Fibroblast of the conjunctiva (primary cell): ENCODE measurements around the gene IFNA7.
"Not testable (repeated sequence)": the region's sequence is repeated elsewhere in the genome, so short reads cannot be mapped to it uniquely, and the experiment has no call there.

ENCODE experiments used
- DNase-seq: peaks from one replicate; pipeline ENCODE4 v3.0.0-alpha.2; 2010; ENCODE audit warnings: low read depth

The IFNA7 gene

DNA sequence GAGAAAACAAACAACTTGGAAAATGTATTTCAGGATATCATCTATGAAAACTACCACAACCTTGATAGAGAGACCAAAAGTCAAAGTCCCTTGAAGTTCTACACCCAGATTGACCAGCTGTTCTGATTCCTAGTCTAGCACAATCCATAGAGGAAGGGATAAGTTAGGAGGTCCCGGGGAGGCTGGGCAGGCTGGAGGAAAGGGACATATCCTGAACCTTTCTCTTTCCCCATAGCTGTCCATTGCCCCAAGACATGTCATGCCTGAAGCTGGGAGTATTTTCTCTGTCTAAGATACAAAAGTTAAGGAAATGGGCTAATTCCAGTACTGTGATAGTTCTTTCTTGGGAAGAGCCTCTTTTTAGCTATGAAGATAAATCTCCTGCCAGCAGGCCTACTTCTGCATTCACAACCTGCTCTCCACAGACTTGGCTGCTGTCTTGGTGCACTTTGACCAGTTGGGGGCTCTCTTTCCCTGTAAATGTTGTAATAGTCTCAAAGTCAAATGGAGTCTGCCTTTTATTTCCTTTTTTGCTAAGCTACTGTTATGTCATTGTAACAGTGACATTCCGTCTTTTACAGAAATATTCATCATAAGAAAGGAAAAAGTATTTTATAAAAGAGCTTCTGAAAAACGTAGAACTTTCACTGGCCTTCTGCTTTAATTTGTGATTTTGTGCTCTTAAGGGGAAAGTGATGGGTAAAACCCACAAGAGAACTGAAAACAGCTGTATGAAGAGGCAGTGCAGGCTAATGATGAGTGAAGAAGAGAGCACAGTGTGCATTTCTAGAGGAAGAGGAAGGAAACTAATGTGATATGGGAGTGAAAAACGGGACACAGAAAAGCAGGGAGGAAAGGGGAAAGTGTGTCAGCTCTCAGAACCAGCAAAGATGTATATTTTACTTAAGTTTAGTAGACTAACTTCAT lies 18.9 kb downstream of the IFNA7 start:
- DNase-seq = not testable (repeated sequence)

DNA sequence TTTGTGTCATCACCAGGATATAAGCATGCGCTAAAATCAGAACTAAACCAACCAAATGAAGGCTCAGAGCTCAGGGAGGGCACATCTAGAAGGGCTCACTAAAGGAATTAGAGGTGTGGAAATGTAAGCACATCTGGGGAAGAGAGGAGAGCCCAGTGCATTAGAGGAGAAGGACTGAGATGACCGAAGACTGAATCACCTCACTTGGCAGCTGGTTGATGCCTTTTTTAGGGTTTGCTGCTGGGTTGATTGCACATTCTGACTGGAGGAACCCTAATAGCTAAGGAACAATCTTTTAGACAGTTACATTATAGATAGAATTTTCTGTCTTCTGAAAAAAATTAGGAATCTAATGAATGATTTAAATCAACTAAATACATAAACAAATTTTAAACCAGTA lies 27.3 kb downstream of the IFNA7 start:
- DNase-seq = no peak

DNA sequence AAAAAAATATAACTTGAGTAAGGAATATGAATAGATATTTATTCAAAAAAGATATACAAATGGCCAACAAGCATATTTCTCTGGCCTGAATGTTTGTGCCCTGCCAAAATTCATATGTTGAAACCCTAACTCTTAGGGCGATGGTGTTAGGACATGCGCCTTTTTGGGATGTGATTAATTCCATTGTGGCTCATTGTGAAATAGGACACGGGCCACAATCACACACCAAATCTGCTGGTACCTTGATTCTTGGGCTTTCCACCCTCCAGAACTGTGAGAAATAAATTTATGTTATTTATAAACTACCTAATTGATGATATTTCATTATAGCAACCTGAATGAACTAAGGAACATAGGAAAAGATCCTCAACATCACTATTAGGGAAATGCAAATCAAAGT lies 29.8 kb downstream of the IFNA7 start:
- DNase-seq = no peak

DNA sequence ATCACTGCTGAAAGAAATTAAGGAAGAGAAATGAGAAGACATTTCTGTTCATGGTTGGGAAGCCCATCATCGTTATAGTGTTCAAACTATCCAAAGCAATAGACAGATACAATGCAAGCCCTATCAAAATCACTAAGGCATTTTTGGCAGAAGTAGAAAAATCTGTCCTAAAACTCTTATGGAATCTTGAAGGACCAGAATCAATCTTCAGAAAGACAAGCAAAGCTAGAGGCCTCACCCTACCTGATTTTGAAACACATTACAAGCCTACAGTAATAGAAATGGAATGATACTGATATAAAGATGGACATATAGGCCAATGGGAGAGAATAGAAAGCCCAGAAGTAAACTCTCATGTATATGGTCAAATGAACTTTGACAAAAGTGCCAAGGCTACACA lies 30.7 kb downstream of the IFNA7 start:
- no peak for DNase-seq

DNA sequence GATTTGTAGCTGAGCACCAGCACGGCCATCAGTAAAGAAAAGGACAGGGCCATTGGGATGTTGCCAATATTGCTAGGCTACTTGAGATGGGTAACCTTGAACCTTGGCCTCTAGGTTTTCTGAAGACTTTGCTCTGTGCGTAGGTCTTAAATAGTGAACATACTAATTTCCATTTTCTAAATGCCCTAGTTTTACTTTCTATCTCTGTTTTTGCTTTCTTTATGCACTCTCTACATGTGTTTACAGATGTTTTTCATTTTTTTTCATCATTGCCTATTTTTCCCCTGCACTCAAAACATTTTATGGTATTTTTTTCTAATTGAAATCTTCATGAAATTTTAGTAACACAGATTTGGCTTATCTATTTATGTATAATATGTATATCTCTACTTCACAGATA lies 35.4 kb downstream of the IFNA7 start, which contains the start of gene IFNA21:
IFNA21 (minus strand) TSS at position 101 of the 400 bp plus-strand sequence; CDS start at position 53, 48 bp downstream.
- DNase-seq = not testable (repeated sequence)

DNA sequence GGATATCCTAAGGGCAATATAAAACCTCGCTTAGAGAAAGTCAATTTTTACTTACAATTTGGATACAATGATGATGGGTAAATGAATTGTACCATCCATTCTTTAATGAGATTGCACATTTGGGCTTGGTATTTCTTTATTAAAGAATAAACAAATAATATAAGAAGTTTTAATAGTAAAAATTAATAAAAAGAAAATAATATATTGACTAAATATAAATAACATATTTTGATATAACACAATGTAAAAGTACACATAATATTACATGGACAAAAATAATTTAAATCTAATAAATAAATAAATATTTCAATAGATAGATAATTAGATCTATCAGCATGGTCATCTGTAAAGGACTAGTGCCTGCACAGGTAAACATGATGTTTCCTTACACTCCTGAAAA lies 36.5 kb downstream of the IFNA7 start:
- DNase-seq = no peak

DNA sequence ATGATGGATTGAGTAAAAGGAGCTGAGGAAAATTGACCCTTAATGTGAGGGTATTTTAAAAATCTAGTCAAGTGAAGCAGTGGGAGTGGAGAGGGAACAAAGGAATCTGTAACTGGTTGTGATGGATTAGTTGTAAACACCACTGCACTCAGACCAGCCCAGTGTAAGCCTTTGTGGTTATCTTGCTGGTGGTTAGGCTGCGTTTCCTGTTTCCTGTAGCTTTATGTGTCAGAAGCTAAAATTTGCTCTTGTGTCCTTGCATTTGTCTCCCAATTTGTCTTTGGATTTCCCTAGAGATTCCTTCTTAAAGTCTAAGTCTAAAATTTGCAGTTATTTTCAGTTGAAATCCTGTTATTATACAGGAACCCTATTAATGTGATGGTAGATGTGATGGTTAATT lies 41.8 kb downstream of the IFNA7 start:
- DNase-seq = no peak

DNA sequence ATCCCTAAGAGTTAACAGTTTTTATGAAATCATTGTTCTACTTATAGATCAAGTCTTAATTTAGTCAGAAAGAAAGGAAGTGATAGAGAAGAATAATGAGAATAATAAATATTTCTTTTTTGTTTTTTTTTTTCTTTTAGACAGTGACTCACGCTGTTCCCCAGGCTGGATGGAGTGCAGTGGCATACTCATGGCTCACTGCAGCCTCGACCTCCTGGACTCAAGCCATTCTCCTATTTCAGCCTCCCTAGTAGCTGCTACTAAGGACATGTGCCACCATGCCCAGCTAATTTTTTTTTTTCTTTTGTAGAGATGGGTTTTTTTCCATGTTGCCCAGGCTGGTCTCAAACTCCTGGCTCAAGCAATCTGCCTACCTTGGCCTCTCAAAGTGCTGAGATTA lies 46.5 kb downstream of the IFNA7 start:
- no peak for DNase-seq

DNA sequence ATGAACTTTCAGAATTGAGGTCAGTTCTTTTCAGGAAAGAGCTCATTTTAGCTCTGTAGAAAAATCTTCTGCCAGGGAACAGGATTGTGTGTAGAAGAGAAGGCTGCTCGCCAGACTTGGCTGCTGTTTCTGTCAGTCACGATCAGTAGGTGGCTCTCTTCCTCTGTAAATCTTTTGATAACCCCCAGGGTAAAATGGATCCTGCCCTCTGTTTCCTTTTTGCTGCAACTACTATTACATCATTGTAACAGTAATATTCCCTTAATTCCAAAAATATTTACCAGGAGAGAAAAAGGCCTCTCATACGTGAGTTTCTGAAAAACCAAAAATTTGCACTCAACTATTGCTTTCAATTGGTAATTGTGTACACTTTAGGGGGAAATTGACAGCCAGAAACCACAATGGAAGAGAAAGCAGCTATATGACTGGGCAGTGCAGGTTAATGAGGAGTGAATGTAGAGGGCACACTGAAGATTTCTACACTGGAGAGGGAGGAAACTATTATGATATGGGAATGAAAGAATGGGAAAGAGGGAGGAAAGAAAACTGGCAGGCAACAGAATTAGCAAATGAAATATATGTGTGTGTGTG lies 47.9 kb downstream of the IFNA7 start:
- DNase-seq = no peak

DNA sequence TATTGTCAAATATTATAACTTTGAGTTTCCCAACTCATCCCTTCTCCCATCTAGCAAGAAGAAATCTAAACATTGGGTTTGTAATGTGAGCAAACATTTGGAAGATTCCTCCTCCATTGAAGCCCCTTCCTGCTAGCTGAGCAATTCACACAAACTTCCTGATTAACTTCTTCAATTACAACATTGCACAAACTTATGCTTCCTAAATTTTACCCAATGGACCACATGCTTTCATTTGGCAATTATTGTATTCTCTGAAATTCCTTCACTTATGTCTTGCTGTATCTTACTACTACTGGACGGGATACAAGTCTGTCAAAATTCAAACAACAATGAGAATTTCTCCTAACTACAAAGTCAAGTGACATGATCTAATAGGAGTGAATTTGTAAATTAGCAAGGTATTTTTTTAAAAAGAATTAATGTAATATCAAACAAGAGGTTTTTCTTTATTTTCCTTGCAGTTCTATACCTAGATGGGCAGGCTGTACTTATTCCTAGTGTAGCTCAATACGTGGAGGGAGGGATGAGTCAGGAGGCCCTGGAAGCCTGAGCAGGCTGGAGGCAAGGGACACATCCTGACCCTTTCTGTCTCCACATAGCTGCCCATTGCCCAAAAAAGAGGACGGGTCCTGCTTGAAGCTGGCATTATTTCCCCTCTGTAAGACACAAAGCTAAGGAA lies 48.5 kb downstream of the IFNA7 start:
- no peak for DNase-seq
